HepG2 (cell line): Measurements from ENCODE around the gene SLC22A7. TPM values are rescaled to one million over a fixed set of nuclear protein-coding genes. Genes with fewer than 3 reads are reported as not detected.

ENCODE experiments used
- ATF4 ChIP-seq, 2 experiments: fragments of 450-650 bp in 1 of 2; sonication (generic) in 1 of 2; formaldehyde crosslinking; IDR thresholded peaks; 2 replicates each; pipeline versions ENCODE4 v1.5.0 to v1.8.0; 2020 to 2022; ENCODE audit warnings: mild to moderate bottlenecking in 1 of 2, missing genetic modification reagents in 1 of 2
- CC2D1A ChIP-seq: sonication (generic); formaldehyde crosslinking; IDR thresholded peaks from 2 replicates; pipeline ENCODE4 v1.8.1; 2023; ENCODE audit warnings: mild to moderate bottlenecking, missing genetic modification reagents
- ESRRA ChIP-seq: sonication (generic); formaldehyde crosslinking; IDR thresholded peaks from 2 replicates; pipeline ENCODE4 v1.5.1; 2020; ENCODE audit warnings: mild to moderate bottlenecking, low read depth, missing genetic modification reagents
- KDM6A ChIP-seq: IDR thresholded peaks from 2 replicates; pipeline ENCODE4 v1.6.1; 2016; ENCODE audit warnings: low read depth
- MED13 ChIP-seq: sonication (generic); formaldehyde crosslinking; IDR thresholded peaks from 2 replicates; pipeline ENCODE4 v1.5.0; 2020; ENCODE audit warnings: missing genetic modification reagents
- MIXL1 ChIP-seq: IDR thresholded peaks from 2 replicates; pipeline ENCODE4 v1.6.1; 2016
- MTA1 ChIP-seq: sonication (generic); formaldehyde crosslinking; IDR thresholded peaks from 2 replicates; pipeline ENCODE4 v1.4.0; 2020; ENCODE audit warnings: missing genetic modification reagents, mild to moderate bottlenecking, borderline replicate concordance
- MXI1 ChIP-seq: IDR thresholded peaks from 3 replicates; pipeline ENCODE4 v1.6.1; 2012; ENCODE audit warnings: low read depth, low read length, inconsistent platforms, borderline replicate concordance
- PHB2 ChIP-seq: fragments of 450-650 bp; IDR thresholded peaks from 2 replicates; pipeline ENCODE4 v1.6.1; 2018; ENCODE audit not compliant: partially characterized antibody
- RARA ChIP-seq: IDR thresholded peaks from 2 replicates; pipeline ENCODE4 v1.6.1; 2016; ENCODE audit warnings: missing genetic modification reagents, missing compliant biosample characterization
- RELA ChIP-seq: sonication (generic); formaldehyde crosslinking; IDR thresholded peaks from 2 replicates; pipeline ENCODE4 v1.4.0; 2020; ENCODE audit warnings: missing genetic modification reagents
- SNAPC2 ChIP-seq: sonication (generic); formaldehyde crosslinking; IDR thresholded peaks from 2 replicates; pipeline ENCODE4 v1.8.1; 2022; ENCODE audit warnings: mild to moderate bottlenecking, missing genetic modification reagents
- ZBTB46 ChIP-seq: sonication (generic); formaldehyde crosslinking; IDR thresholded peaks from 2 replicates; pipeline ENCODE4 v1.4.0; 2020; ENCODE audit warnings: mild to moderate bottlenecking, missing genetic modification reagents, borderline replicate concordance
- ZNF17 ChIP-seq: sonication (generic); formaldehyde crosslinking; IDR thresholded peaks from 2 replicates; pipeline ENCODE4 v1.5.0; 2020; ENCODE audit warnings: mild to moderate bottlenecking, missing genetic modification reagents
- ZNF326 ChIP-seq: sonication (generic); formaldehyde crosslinking; IDR thresholded peaks from 2 replicates; pipeline ENCODE4 v1.4.0; 2020; ENCODE audit warnings: missing genetic modification reagents, borderline replicate concordance
- ZNF460 ChIP-seq: sonication (generic); formaldehyde crosslinking; IDR thresholded peaks from 2 replicates; pipeline ENCODE4 v1.5.1; 2020; ENCODE audit warnings: missing genetic modification reagents, mild to moderate bottlenecking, borderline replicate concordance
- ZNF543 ChIP-seq: sonication (generic); formaldehyde crosslinking; IDR thresholded peaks from 2 replicates; pipeline ENCODE4 v1.4.0; 2020; ENCODE audit warnings: mild to moderate bottlenecking, missing genetic modification reagents
- ZNF569 ChIP-seq: sonication (generic); formaldehyde crosslinking; IDR thresholded peaks from 2 replicates; pipeline ENCODE4 v1.5.0; 2020; ENCODE audit warnings: mild to moderate bottlenecking, missing genetic modification reagents, moderate library complexity, borderline replicate concordance
- ZNF660 ChIP-seq: sonication (generic); formaldehyde crosslinking; IDR thresholded peaks from 2 replicates; pipeline ENCODE4 v1.5.1; 2020; ENCODE audit warnings: mild to moderate bottlenecking, low read depth, missing genetic modification reagents, borderline replicate concordance
- ZNF788 ChIP-seq: sonication (generic); formaldehyde crosslinking; IDR thresholded peaks from 2 replicates; pipeline ENCODE4 v1.5.0; 2020; ENCODE audit warnings: mild to moderate bottlenecking, missing genetic modification reagents, borderline replicate concordance
- ZNF790 ChIP-seq: sonication (generic); formaldehyde crosslinking; IDR thresholded peaks from 2 replicates; pipeline ENCODE4 v1.8.0; 2022; ENCODE audit warnings: missing genetic modification reagents, mild to moderate bottlenecking, borderline replicate concordance
- ZNF883 ChIP-seq: sonication (generic); formaldehyde crosslinking; IDR thresholded peaks from 2 replicates; pipeline ENCODE4 v1.5.1; 2020; ENCODE audit warnings: mild to moderate bottlenecking, missing genetic modification reagents; ENCODE audit errors: not compliant biosample characterization
- ZSCAN30 ChIP-seq: sonication (generic); formaldehyde crosslinking; IDR thresholded peaks from 2 replicates; pipeline ENCODE4 v1.5.0; 2020; ENCODE audit warnings: mild to moderate bottlenecking, missing genetic modification reagents
- polyA plus RNA-seq, 8 experiments: library from polyadenylated mRNA; depleted of rRNA in 3 of 8; stranded (reverse) in 7 of 8; unstranded in 1 of 8; fragments of >200 nt; fragmentation: Illumina TruSeq in 4 of 8; extraction: Trizol in 4 of 8; gene quantifications; 2 replicates each; pipeline versions ENCODE4 v1.2.1 to v1.2.3, GENCODE V29; 2011 to 2016; ENCODE audit warnings: low read depth in 4 of 8, missing spikeins in 1 of 8, mixed read lengths in 1 of 8; ENCODE audit not compliant: insufficient read depth in 1 of 8
- total RNA-seq, 5 experiments: library from RNA; depleted of rRNA; stranded (reverse); fragments of >200 nt; fragmentation: Illumina TruSeq; extraction: Trizol; gene quantifications; 2 replicates each; pipeline ENCODE4 v1.2.3, GENCODE V29; 2016; ENCODE audit warnings: low read depth in 1 of 5
- TF ChIP-seq, protein P1 (sequence below): sonication (generic); formaldehyde crosslinking; IDR thresholded peaks from 2 replicates; pipeline ENCODE4 v1.5.0; 2020; ENCODE audit warnings: mild to moderate bottlenecking, missing genetic modification reagents, moderate library complexity
- TF ChIP-seq, protein P2 (sequence below): sonication (generic); formaldehyde crosslinking; IDR thresholded peaks from 2 replicates; pipeline ENCODE4 v1.9.0; 2021; ENCODE audit warnings: missing genetic modification reagents, mild to moderate bottlenecking, borderline replicate concordance

Gene SLC22A7
- total and polyA plus RNA-seq, 2 of the 13 experiments (the other 11 are each of a cell fraction or from before 2014, with no cell fraction given), result 5.3 to 22.6 TPM

- no peak for TF ChIP-seq ZNF788 (CRISPR knock-in tag)
- 0 out of 2 replicates have a peak, but pooled peaks have one; percentile 23 for TF ChIP-seq CC2D1A (CRISPR knock-in tag)
- TF ChIP-seq, protein P1, sequence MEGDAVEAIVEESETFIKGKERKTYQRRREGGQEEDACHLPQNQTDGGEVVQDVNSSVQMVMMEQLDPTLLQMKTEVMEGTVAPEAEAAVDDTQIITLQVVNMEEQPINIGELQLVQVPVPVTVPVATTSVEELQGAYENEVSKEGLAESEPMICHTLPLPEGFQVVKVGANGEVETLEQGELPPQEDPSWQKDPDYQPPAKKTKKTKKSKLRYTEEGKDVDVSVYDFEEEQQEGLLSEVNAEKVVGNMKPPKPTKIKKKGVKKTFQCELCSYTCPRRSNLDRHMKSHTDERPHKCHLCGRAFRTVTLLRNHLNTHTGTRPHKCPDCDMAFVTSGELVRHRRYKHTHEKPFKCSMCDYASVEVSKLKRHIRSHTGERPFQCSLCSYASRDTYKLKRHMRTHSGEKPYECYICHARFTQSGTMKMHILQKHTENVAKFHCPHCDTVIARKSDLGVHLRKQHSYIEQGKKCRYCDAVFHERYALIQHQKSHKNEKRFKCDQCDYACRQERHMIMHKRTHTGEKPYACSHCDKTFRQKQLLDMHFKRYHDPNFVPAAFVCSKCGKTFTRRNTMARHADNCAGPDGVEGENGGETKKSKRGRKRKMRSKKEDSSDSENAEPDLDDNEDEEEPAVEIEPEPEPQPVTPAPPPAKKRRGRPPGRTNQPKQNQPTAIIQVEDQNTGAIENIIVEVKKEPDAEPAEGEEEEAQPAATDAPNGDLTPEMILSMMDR (CRISPR knock-in tag), result no peak
- no peak for TF ChIP-seq ZNF326 (CRISPR knock-in tag)
- no peak for TF ChIP-seq RELA
- TF ChIP-seq, protein P2, sequence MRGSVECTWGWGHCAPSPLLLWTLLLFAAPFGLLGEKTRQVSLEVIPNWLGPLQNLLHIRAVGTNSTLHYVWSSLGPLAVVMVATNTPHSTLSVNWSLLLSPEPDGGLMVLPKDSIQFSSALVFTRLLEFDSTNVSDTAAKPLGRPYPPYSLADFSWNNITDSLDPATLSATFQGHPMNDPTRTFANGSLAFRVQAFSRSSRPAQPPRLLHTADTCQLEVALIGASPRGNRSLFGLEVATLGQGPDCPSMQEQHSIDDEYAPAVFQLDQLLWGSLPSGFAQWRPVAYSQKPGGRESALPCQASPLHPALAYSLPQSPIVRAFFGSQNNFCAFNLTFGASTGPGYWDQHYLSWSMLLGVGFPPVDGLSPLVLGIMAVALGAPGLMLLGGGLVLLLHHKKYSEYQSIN, result no peak
- peak; percentile 83; the same call in 1 of the 2 replicates for TF ChIP-seq SNAPC2 (CRISPR knock-in tag)
- TF ChIP-seq MED13, result no peak; the same call in 1 of the 2 replicates
- TF ChIP-seq RARA (CRISPR knock-in tag), result peak; percentile 55; the same call in 1 of the 2 replicates
- TF ChIP-seq ZNF569 (CRISPR knock-in tag), result no peak
- TF ChIP-seq MXI1, result no peak
- TF ChIP-seq MTA1, result peak; percentile 97
- TF ChIP-seq ZNF460 (CRISPR knock-in tag), result no peak
- TF ChIP-seq ZNF17 (CRISPR knock-in tag), result no peak
- TF ChIP-seq ZSCAN30, result no peak
- peak; percentile 15; the same call in 1 of the 2 replicates for TF ChIP-seq ESRRA (CRISPR knock-in tag)
- no peak for TF ChIP-seq ZNF883
- no peak for TF ChIP-seq ZNF543 (CRISPR knock-in tag)
- TF ChIP-seq KDM6A (CRISPR knock-in tag), result peak; percentile 32
- no peak for TF ChIP-seq MIXL1 (CRISPR knock-in tag)
- TF ChIP-seq PHB2, result no peak
- peak in 1 of 2 experiments; percentile 52; a peak in 1 of 4 replicates for TF ChIP-seq ATF4 (CRISPR knock-in tag; IDR thresholded peaks at IDR 0.05)
- no peak for TF ChIP-seq ZNF660
- peak; percentile 94 for TF ChIP-seq ZBTB46 (CRISPR knock-in tag)
- TF ChIP-seq ZNF790 (CRISPR knock-in tag), result 0 out of 2 replicates have a peak, but pooled peaks have one; percentile 8
Measured at GRCh38 chr6:43277643-43278523, 20.2 kb upstream of the SLC22A7 start (continued).
